Measurements from ENCODE around the gene USP2.

DNA sequence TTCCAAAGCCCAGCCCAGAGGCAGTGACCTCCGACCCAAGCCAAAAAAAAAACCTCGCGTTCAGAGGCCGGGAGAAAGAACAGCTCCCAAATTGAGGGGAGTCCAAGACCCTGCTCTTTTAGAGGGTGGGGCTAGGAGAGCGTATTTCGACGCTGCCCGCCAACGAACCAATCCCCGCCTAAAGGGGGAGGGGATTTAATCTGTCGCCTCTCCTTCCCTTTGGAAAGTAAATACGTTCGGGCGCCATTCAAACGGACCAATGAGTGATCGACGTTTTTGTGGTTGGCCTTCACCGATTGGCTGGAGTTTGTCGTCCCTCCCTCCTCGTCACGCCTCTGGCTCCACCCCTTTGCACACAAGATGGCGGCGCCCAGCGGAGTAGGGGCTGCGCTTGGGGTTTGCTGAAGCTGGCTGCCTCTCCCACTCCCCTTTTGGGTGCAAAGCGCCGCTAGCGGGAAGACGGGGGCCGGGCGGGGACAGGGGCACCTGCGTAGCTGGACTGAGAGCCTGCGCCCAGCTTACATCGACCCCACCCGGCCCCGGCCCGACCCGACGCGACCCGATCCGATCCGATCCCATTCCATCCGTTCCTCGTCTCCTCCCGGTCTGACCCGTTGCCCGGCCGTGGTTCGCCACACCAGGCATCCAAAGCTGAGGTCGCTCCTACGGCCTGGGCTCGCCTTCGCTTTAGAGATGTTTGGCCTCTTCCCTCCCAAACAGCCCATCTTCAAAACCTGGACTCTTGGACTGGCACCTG lies 47.1 kb downstream of the USP2 start, which contains the start of gene RNF26:
- TF ChIP-seq, protein P1, sequence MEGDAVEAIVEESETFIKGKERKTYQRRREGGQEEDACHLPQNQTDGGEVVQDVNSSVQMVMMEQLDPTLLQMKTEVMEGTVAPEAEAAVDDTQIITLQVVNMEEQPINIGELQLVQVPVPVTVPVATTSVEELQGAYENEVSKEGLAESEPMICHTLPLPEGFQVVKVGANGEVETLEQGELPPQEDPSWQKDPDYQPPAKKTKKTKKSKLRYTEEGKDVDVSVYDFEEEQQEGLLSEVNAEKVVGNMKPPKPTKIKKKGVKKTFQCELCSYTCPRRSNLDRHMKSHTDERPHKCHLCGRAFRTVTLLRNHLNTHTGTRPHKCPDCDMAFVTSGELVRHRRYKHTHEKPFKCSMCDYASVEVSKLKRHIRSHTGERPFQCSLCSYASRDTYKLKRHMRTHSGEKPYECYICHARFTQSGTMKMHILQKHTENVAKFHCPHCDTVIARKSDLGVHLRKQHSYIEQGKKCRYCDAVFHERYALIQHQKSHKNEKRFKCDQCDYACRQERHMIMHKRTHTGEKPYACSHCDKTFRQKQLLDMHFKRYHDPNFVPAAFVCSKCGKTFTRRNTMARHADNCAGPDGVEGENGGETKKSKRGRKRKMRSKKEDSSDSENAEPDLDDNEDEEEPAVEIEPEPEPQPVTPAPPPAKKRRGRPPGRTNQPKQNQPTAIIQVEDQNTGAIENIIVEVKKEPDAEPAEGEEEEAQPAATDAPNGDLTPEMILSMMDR (IDR thresholded peaks at IDR 0.05; ENCODE audit: low read length) = no peak
- TF ChIP-seq EZH2 (optimal IDR thresholded peaks at IDR 0.05; ENCODE audit: low read depth, low read length) (no peak), EZH2phosphoT487 (IDR thresholded peaks at IDR 0.05; ENCODE audit: low read length) (no peak)
